ENCODE measurements around the gene CTCFL. TPM values are rescaled to one million over a fixed set of nuclear protein-coding genes. Genes with fewer than 3 reads are reported as not detected.

The CTCFL gene
- polyA plus RNA-seq, 1 donor from 2014 or later = not detected

- no peaks in the 10 kb centered on the region for H3K9me3 ChIP-seq (ENCODE audit: low read length)
- TF ChIP-seq CTCF (IDR thresholded peaks at IDR 0.05; ENCODE audit: poor library complexity, severe bottlenecking) (no peak), SMC3 (conservative IDR thresholded peaks at IDR 0.05; ENCODE audit: poor library complexity) (no peak), RAD21 (conservative IDR thresholded peaks at IDR 0.05) (no peak), EP300 (conservative IDR thresholded peaks at IDR 0.05; ENCODE audit: poor library complexity, severe bottlenecking) (no peak), TAF1 (IDR thresholded peaks at IDR 0.05; ENCODE audit: low read depth) (no peak), MXI1 (conservative IDR thresholded peaks at IDR 0.05; ENCODE audit: poor library complexity, severe bottlenecking) (no peak), EZH2 (IDR thresholded peaks at IDR 0.05; ENCODE audit: borderline replicate concordance, insufficient read depth, low read length, poor library complexity, severe bottlenecking) (no peak), POLR2AphosphoS5 (IDR thresholded peaks at IDR 0.05) (no peak)
- TF ChIP-seq, protein P1, sequence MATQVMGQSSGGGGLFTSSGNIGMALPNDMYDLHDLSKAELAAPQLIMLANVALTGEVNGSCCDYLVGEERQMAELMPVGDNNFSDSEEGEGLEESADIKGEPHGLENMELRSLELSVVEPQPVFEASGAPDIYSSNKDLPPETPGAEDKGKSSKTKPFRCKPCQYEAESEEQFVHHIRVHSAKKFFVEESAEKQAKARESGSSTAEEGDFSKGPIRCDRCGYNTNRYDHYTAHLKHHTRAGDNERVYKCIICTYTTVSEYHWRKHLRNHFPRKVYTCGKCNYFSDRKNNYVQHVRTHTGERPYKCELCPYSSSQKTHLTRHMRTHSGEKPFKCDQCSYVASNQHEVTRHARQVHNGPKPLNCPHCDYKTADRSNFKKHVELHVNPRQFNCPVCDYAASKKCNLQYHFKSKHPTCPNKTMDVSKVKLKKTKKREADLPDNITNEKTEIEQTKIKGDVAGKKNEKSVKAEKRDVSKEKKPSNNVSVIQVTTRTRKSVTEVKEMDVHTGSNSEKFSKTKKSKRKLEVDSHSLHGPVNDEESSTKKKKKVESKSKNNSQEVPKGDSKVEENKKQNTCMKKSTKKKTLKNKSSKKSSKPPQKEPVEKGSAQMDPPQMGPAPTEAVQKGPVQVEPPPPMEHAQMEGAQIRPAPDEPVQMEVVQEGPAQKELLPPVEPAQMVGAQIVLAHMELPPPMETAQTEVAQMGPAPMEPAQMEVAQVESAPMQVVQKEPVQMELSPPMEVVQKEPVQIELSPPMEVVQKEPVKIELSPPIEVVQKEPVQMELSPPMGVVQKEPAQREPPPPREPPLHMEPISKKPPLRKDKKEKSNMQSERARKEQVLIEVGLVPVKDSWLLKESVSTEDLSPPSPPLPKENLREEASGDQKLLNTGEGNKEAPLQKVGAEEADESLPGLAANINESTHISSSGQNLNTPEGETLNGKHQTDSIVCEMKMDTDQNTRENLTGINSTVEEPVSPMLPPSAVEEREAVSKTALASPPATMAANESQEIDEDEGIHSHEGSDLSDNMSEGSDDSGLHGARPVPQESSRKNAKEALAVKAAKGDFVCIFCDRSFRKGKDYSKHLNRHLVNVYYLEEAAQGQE (IDR thresholded peaks at IDR 0.05; ENCODE audit: borderline replicate concordance) = no peak
- no peak overlapping the region for H2AFZ ChIP-seq (ENCODE audit: low read depth, low read length)
- no peaks in the 10 kb centered on the region for H4K20me1 ChIP-seq (ENCODE audit: insufficient read depth)
- H3K4me2 ChIP-seq (ENCODE audit: low read length) = no peak overlapping the region
- H3F3A ChIP-seq (ENCODE audit: insufficient read depth, low read length, poor library complexity, severe bottlenecking) = no peaks in the 10 kb centered on the region
- no peak overlapping the region for H3K27ac ChIP-seq (ENCODE audit: low read length)
- H3K79me2 ChIP-seq (replicated peaks; ENCODE audit: insufficient read depth, low read length) = no peaks in the 10 kb centered on the region
- no peak overlapping the region for H3K4me3 ChIP-seq (ENCODE audit: low read length)
- no peaks in the 10 kb centered on the region for H3K36me3 ChIP-seq (ENCODE audit: insufficient read depth, low read length)
- no peaks in the 10 kb centered on the region for H3K27me3 ChIP-seq (ENCODE audit: insufficient read depth, low read depth, low read length)
- H3K9me2 ChIP-seq (ENCODE audit: insufficient read depth, low read length) = no peaks in the 10 kb centered on the region
- H3K9ac ChIP-seq (ENCODE audit: low read length) = no peak overlapping the region
These were observed 74.5 kb downstream of the CTCFL start for GRCh38 chr20:57450419-57450818.

GRCh38 chr20:57449398-57450354 is 75.3 kb downstream of the CTCFL start:
- TF ChIP-seq, protein P1 (IDR thresholded peaks at IDR 0.05; ENCODE audit: borderline replicate concordance) = no peak
- no peak for TF ChIP-seq CTCF (IDR thresholded peaks at IDR 0.05; ENCODE audit: poor library complexity, severe bottlenecking)
- TF ChIP-seq RAD21 (conservative IDR thresholded peaks at IDR 0.05) = no peak
- no peak for TF ChIP-seq MXI1 (conservative IDR thresholded peaks at IDR 0.05; ENCODE audit: poor library complexity, severe bottlenecking)
- no peak for TF ChIP-seq SMC3 (conservative IDR thresholded peaks at IDR 0.05; ENCODE audit: poor library complexity)
- no peak for TF ChIP-seq EZH2 (IDR thresholded peaks at IDR 0.05; ENCODE audit: borderline replicate concordance, insufficient read depth, low read length, poor library complexity, severe bottlenecking)
- no peak for TF ChIP-seq POLR2AphosphoS5 (IDR thresholded peaks at IDR 0.05)
- no peak for TF ChIP-seq EP300 (conservative IDR thresholded peaks at IDR 0.05; ENCODE audit: poor library complexity, severe bottlenecking)
- TF ChIP-seq TAF1 (IDR thresholded peaks at IDR 0.05; ENCODE audit: low read depth) = no peak
- H2AFZ ChIP-seq (ENCODE audit: low read depth, low read length) = no peak overlapping the region
- H3K9me2 ChIP-seq (ENCODE audit: insufficient read depth, low read length) = no peaks in the 10 kb centered on the region
- no peaks in the 10 kb centered on the region for H3K27me3 ChIP-seq (ENCODE audit: insufficient read depth, low read depth, low read length)
- no peaks in the 10 kb centered on the region for H4K20me1 ChIP-seq (ENCODE audit: insufficient read depth)
- no peaks in the 10 kb centered on the region for H3K36me3 ChIP-seq (ENCODE audit: insufficient read depth, low read length)
- H3K27ac ChIP-seq (ENCODE audit: low read length) = no peak overlapping the region
- H3K4me2 ChIP-seq (ENCODE audit: low read length) = no peak overlapping the region
- no peak overlapping the region for H3K9ac ChIP-seq (ENCODE audit: low read length)
- H3F3A ChIP-seq (ENCODE audit: insufficient read depth, low read length, poor library complexity, severe bottlenecking) = no peaks in the 10 kb centered on the region
- H3K79me2 ChIP-seq (replicated peaks; ENCODE audit: insufficient read depth, low read length) = no peaks in the 10 kb centered on the region
- H3K4me3 ChIP-seq (ENCODE audit: low read length) = no peak overlapping the region
- H3K9me3 ChIP-seq (ENCODE audit: low read length) = no peaks in the 10 kb centered on the region

Data from neural cell (in vitro differentiated cells).